K562 (cell line): ENCODE measurements around the gene AIFM1. TPM values are rescaled to one million over a fixed set of nuclear protein-coding genes. Genes with fewer than 3 reads are reported as not detected.

Source experiments
- ATAC-seq: fragments of 200-7000 bp; cut with Tn5 transposase; 3 replicates; pipeline ENCODE4 v1.9.1; 2020; ENCODE audit warnings: moderate library complexity
- Bru-seq: library from RNA; stranded (reverse); fragments of 400-500 nt; gene quantifications from one replicate; lab custom pipeline; 2021; lab: Mats Ljungman, UMichigan
- BruChase-seq, 2 experiments: library from RNA; stranded (reverse); fragments of 400-500 nt; gene quantifications; one replicate each; lab custom pipeline; 2021; lab: Mats Ljungman, UMichigan
- BruUV-seq: library from RNA; stranded (reverse); fragments of 400-500 nt; replicated peaks from 2 replicates; lab custom pipeline; 2021; lab: Mats Ljungman, UMichigan
- CTCF ChIA-PET: fragments of 300-600 bp; formaldehyde crosslinking; extraction: SDS; loops from one replicate; lab custom pipeline; 2021; ENCODE audit warnings: low intra/inter-chr PET ratio; lab: Yijun Ruan, JAX
- POLR2A ChIA-PET: fragments of 300-600, 350-650 bp; sonication (Branson Sonifier 250); formaldehyde crosslinking; extraction: SDS; loops from one replicate; lab custom pipeline; 2021; ENCODE audit warnings: antibody characterized with exemption, inconsistent platforms; lab: Yijun Ruan, JAX
- DNase-seq, 4 experiments: peaks; one replicate each; pipeline versions ENCODE4 v3.0.0 to v3.0.0-alpha.2; 2011 to 2018; ENCODE audit warnings: low spot score in 3 of 4, mixed read lengths in 3 of 4; ENCODE audit errors: extremely low read depth in 1 of 4
- FAIRE-seq: peaks from 2 replicates; lab custom pipeline; 2011; peaks lifted over from hg19 to GRCh38; lab: Jason Lieb, UNC
- H2AFZ ChIP-seq: 2 replicates; pipeline ENCODE4 v1.6.0; 2011; ENCODE audit warnings: low read depth, low read length, control low read depth, inconsistent platforms
- H3K27ac ChIP-seq: fragments of 200-600 bp; 3 replicates; pipeline ENCODE4 v1.8.0; 2011; ENCODE audit warnings: low read depth, mild to moderate bottlenecking, control low read depth, inconsistent platforms, low read length, moderate library complexity, mixed read lengths; ENCODE audit errors: extremely low read depth
- H3K27me3 ChIP-seq, 2 experiments: fragments of 300-600 bp in 1 of 2; 2 replicates in 1 of 2; 3 replicates in 1 of 2; pipeline versions ENCODE4 v1.6.0 to v1.8.0; 2011; ENCODE audit warnings: inconsistent platforms in 2 of 2, low read length in 2 of 2, mild to moderate bottlenecking in 1 of 2, mixed read lengths in 1 of 2, moderate library complexity in 1 of 2; ENCODE audit not compliant: control insufficient read depth in 2 of 2, insufficient read depth in 2 of 2
- H3K36me3 ChIP-seq: fragments of 300-600 bp; 3 replicates; pipeline ENCODE4 v1.8.0; 2011; ENCODE audit warnings: mild to moderate bottlenecking, low read length, inconsistent platforms; ENCODE audit not compliant: control insufficient read depth, insufficient read depth
- H3K4me1 ChIP-seq, 2 experiments: fragments of 200-600 bp in 1 of 2; replicated peaks in 1 of 2; 2 replicates in 1 of 2; 3 replicates in 1 of 2; pipeline versions ENCODE4 v1.5.1 to v1.8.0; 2011; ENCODE audit warnings: inconsistent platforms in 2 of 2, low read length in 2 of 2, mild to moderate bottlenecking in 1 of 2, mixed read lengths in 1 of 2, moderate library complexity in 1 of 2; ENCODE audit not compliant: control insufficient read depth in 2 of 2, insufficient read depth in 2 of 2
- H3K4me2 ChIP-seq: 2 replicates; pipeline ENCODE4 v1.6.1; 2011; ENCODE audit warnings: low read length, control low read depth, inconsistent platforms, mixed read lengths; ENCODE audit not compliant: insufficient read depth
- H3K4me3 ChIP-seq: fragments of 200-600 bp; sonication (generic), shearing (Covaris generic); 2 replicates; pipeline ENCODE4 v1.5.1; 2016; ENCODE audit warnings: control low read depth, inconsistent platforms
- H3K79me2 ChIP-seq: fragments of 200-600 bp; 3 replicates; pipeline ENCODE4 v1.8.0; 2011; ENCODE audit warnings: low read length, inconsistent platforms; ENCODE audit not compliant: control insufficient read depth, insufficient read depth
- H3K9ac ChIP-seq, 2 experiments: 2 replicates each; pipeline versions ENCODE4 v1.6.0 to v1.6.1; 2011; ENCODE audit warnings: low read depth in 2 of 2, low read length in 2 of 2, control low read depth in 1 of 2, inconsistent platforms in 1 of 2, mild to moderate bottlenecking in 1 of 2, mixed read lengths in 1 of 2; ENCODE audit not compliant: insufficient read depth in 1 of 2
- H3K9me1 ChIP-seq: one replicate; pipeline ENCODE4 v1.6.0; 2011; ENCODE audit warnings: inconsistent platforms, mild to moderate bottlenecking, low read length, moderate library complexity; ENCODE audit not compliant: control insufficient read depth, insufficient read depth
- H3K9me3 ChIP-seq: replicated peaks from 2 replicates; pipeline ENCODE4 v1.5.1; 2011; ENCODE audit warnings: low read depth, low read length, inconsistent platforms; ENCODE audit not compliant: control insufficient read depth, insufficient read depth
- H4K20me1 ChIP-seq: replicated peaks from 2 replicates; pipeline ENCODE4 v1.6.1; 2011; ENCODE audit warnings: low read length, inconsistent platforms, mixed read lengths; ENCODE audit not compliant: control insufficient read depth, insufficient read depth
- COPS2 ChIP-seq: fragments of 450-650 bp; conservative IDR thresholded peaks from 2 replicates; pipeline ENCODE4 v1.6.1; 2016; ENCODE audit warnings: mild to moderate bottlenecking, moderate library complexity
- LARP7 ChIP-seq: fragments of 450-650 bp; IDR thresholded peaks from 2 replicates; pipeline ENCODE4 v1.6.1; 2016
- NFE2L1 ChIP-seq: fragments of 450-650 bp; IDR thresholded peaks from 2 replicates; pipeline ENCODE4 v1.6.1; 2016; ENCODE audit warnings: missing genetic modification characterization, low read depth, mild to moderate bottlenecking, missing compliant biosample characterization, moderate library complexity, borderline replicate concordance
- PHF21A ChIP-seq: fragments of 450-650 bp; IDR thresholded peaks from 2 replicates; pipeline ENCODE4 v1.6.1; 2017; ENCODE audit warnings: low read depth, borderline replicate concordance
- RBM14 ChIP-seq: fragments of 200-400 bp; formaldehyde crosslinking; IDR thresholded peaks from 2 replicates; pipeline ENCODE4 v1.6.1; 2018; ENCODE audit warnings: low read depth, mild to moderate bottlenecking, low read length, moderate library complexity, borderline replicate concordance; ENCODE audit not compliant: insufficient read depth
- TAF7 ChIP-seq: fragments of 450-650 bp; IDR thresholded peaks from 2 replicates; pipeline ENCODE4 v1.6.1; 2016; ENCODE audit warnings: missing genetic modification characterization, missing compliant biosample characterization
- TAF9B ChIP-seq: fragments of 450-650 bp; IDR thresholded peaks from 2 replicates; pipeline ENCODE4 v1.6.1; 2018; ENCODE audit warnings: mild to moderate bottlenecking; ENCODE audit not compliant: partially characterized antibody
- TAL1 ChIP-seq: fragments of 450-650 bp; IDR thresholded peaks from 2 replicates; pipeline ENCODE4 v1.6.1; 2016; ENCODE audit warnings: mild to moderate bottlenecking
- ZNF764 ChIP-seq: fragments of 250-450 bp; sonication (Bioruptor Pico); IDR thresholded peaks from 2 replicates; pipeline ENCODE4 v1.4.0; 2020; ENCODE audit warnings: low read depth, mild to moderate bottlenecking, moderate library complexity
- WGBS: fragments of 100-300 bp; shearing (Covaris generic); methylation state at CpG from one replicate; pipeline ENCODE4 v1.1.6; 2016; ENCODE audit warnings: low coverage, mixed read lengths; ENCODE audit not compliant: insufficient coverage; ENCODE audit errors: missing lambda C conversion rate; 5-methylcytosine and 5-hydroxymethylcytosine counted together
- in situ Hi-C: fragments of 300-500 bp; cut with MboI; formaldehyde crosslinking; loops from 4 replicates; pipeline ENCODE4 v1.15.0; 2018; ENCODE audit warnings: inconsistent platforms, mixed read lengths
- intact Hi-C: fragments of 100-400 bp; cut with micrococcal nuclease; formaldehyde crosslinking; loops from 2 replicates; pipeline ENCODE4 v1.14.2; 2022
- long read RNA-seq, 3 experiments: library from polyadenylated mRNA in 2 of 3; library from RNA in 1 of 3; unstranded in 2 of 3; stranded (forward) in 1 of 3; transcript quantifications; one replicate each; pipeline ENCODE4 v2.0.0, GENCODE V29; 2019 to 2022
- polyA minus RNA-seq, 3 experiments: library from RNA; depleted of rRNA, polyadenylated mRNA; stranded (reverse); fragments of >200 nt; gene quantifications; 2 replicates each; pipeline ENCODE4 v1.2.3, GENCODE V29; 2011
- polyA plus RNA-seq, 8 experiments: library from polyadenylated mRNA; depleted of rRNA in 4 of 8; stranded (reverse) in 5 of 8; unstranded in 3 of 8; fragments of >200 nt; fragmentation: Nextera tagmentation in 2 of 8; fragmentation: Illumina TruSeq in 1 of 8; extraction: Ambion mirVana in 2 of 8; extraction: Trizol in 1 of 8; gene quantifications; 2 replicates each; pipeline versions ENCODE4 v1.2.1 to v1.2.3, GENCODE V29; 2011 to 2014; ENCODE audit warnings: inconsistent platforms in 1 of 8, missing spikeins in 1 of 8
- total RNA-seq, 7 experiments: library from RNA; depleted of rRNA in 6 of 7; stranded (reverse); fragments of >200 nt in 6 of 7; fragmentation: Illumina TruSeq in 2 of 7; extraction: Trizol in 2 of 7; gene quantifications; 2 replicates each; pipeline versions ENCODE4 v1.2.1 to v1.2.3, GENCODE V29; 2011 to 2021; ENCODE audit warnings: low replicate concordance in 1 of 7

The AIFM1 gene
- 25.4 and 35.9 TPM in 2 replicates for total RNA-seq (2011; cell fraction: chromatin; rRNA removed; ENCODE audit: low replicate concordance)
- 14.5 and 20.4 TPM in 2 replicates for total RNA-seq (2011; cell fraction: nucleolus; rRNA removed)
- total RNA-seq (2011; cell fraction: nucleoplasm; rRNA removed): 21.5 and 24.0 TPM in 2 replicates
- total RNA-seq (2014; rRNA removed) (59.9 and 65.0 TPM in 2 replicates), total RNA-seq (2014; rRNA removed; fragmentation: Illumina TruSeq; extraction: Trizol) (101 and 107 TPM in 2 replicates), total RNA-seq (2015; rRNA removed; fragmentation: Illumina TruSeq; extraction: Trizol) (79.9 and 91.4 TPM in 2 replicates), total RNA-seq (2021) (80.7 and 85.2 TPM in 2 replicates), polyA plus RNA-seq (2011; rRNA removed) (85.6 and 111 TPM in 2 replicates), polyA plus RNA-seq (2014; fragmentation: Illumina TruSeq; extraction: Trizol) (99.0 and 117 TPM in 2 replicates), polyA plus RNA-seq (2014; fragmentation: Nextera tagmentation; extraction: Ambion mirVana) (10 to 100 TPM; 51.0 to 62.0 TPM), polyA plus RNA-seq (2014; rRNA removed) (91.2 and 93.7 TPM in 2 replicates), polyA minus RNA-seq (2011; rRNA and poly(A)+ RNA removed) (93.8 and 106 TPM in 2 replicates), Bru-seq, nascent RNA (percentile 79 among the genes with signal in this experiment), BruChase-seq, experiment 1, labeled RNA remaining after a 2-hour chase (percentile 81 among the genes with signal in this experiment), BruChase-seq, experiment 2, labeled RNA remaining after a 6-hour chase (percentile 84 among the genes with signal in this experiment)
- 55.0 and 81.8 TPM in 2 replicates for polyA plus RNA-seq (2011; cell fraction: cytosol; rRNA removed)
- polyA plus RNA-seq (2011; cell fraction: nucleus; rRNA removed): 40.3 and 74.3 TPM in 2 replicates
- 89.5 and 101 TPM in 2 replicates for polyA plus RNA-seq (2012)
- 27.8 and 34.7 TPM in 2 replicates for polyA minus RNA-seq (2011; cell fraction: cytosol; rRNA and poly(A)+ RNA removed)
- polyA minus RNA-seq (2011; cell fraction: nucleus; rRNA and poly(A)+ RNA removed): 10.8 and 24.0 TPM in 2 replicates
- long read RNA-seq, experiment 1, transcript AIFM1-201 (16 exons, 2,260 nt): major isoform, 309 of 394 reads
- long read RNA-seq, experiment 1, partial matches to known transcripts: 68 of 394 reads
- long read RNA-seq, experiment 1, other reads (novel, unspliced or antisense): 16 of 394 reads
- long read RNA-seq, experiment 2, transcript AIFM1-201 (16 exons, 2,260 nt): major isoform, 46 of 95 reads
- long read RNA-seq, experiment 2, partial matches to known transcripts: 14 of 95 reads
- long read RNA-seq, experiment 2, other reads (novel, unspliced or antisense): 35 of 95 reads
- long read RNA-seq, experiment 3, transcript AIFM1-201 (16 exons, 2,260 nt): major isoform, 97 of 126 reads
- long read RNA-seq, experiment 3, partial matches to known transcripts: 17 of 126 reads
- long read RNA-seq, experiment 3, other reads (novel, unspliced or antisense): 12 of 126 reads

DNA sequence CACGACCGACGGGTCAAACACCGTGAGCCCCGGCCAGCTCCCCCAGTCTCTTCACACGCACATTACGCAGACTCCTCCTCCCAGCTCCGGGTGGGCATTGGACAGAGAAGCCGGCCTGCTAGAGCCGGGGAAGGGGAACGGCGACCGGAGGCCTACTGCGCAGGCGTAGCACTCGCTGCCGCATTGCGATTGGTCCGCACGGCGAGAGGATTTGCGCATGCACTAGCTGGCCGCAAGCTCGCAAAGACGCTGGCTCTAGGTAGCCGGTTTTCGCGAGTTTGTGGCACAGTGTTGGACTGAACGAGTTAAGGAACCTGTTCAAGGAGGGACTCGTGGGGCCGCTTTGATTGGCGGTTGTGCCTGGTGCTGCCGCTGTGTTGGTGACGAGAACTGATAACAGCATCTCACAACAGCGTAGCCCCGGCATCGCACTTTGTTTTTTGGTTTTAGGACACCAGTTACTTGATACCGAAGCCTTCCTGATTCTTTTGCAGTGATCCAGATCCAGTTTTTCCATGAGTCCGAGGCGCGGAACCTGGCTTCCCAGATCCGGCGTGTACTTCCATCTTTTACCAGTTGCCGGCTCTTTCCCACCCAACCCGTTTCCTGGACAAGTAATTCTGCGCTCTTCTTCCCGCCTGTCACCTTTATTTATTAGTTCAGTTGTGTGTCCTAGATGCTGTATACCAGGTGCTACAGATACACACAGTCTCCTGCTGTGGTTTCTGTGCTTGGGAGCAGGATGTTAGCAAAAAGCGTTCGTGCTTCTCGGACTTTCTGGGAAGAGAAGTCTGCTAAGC, at the start of gene AIFM1:
TSS of gene AIFM1 (minus strand) at position 139 of the 800 bp plus-strand sequence. CDS start 185 bp downstream, outside the sequence.
- ChIA-PET CTCF (no interaction called here), POLR2A (interaction anchor here (0.6 to 2.9 kb wide), 9 partner anchors 8 to 91 kb away, joined by 3 to 12 read pairs (median 4); no protein-coding TSS in a partner anchor)
- intact Hi-C loops: loop anchor here (1.0 to 5.0 kb wide), 3 partner anchors 7 to 54 kb away; partner anchors contain the start of gene ELF4
- Histone ChIP-seq H2AFZ (peak within 1 kb of the TSS; percentile 97), H3K27ac (peak within 1 kb of the TSS; percentile 98), H3K9me3 (no peaks in the 10 kb centered on the region), H3K4me3 (peak within 1 kb of the TSS; percentile 68), H3K4me1 (peaks cover 8 to 23% of the 10 kb centered on the region in 2 experiments; a peak in 3 of 5 replicates), H3K36me3 (peaks cover 16% of the 10 kb centered on the region; the same call in 2 of the 3 replicates), H3K9me1 (no peaks in the 10 kb centered on the region), H3K27me3 (no peaks in the 10 kb centered on the region), H3K79me2 (peaks cover 46% of the 10 kb centered on the region), H3K9ac (peak within 1 kb of the TSS; percentile 92 to 99), H4K20me1 (no peaks in the 10 kb centered on the region), H3K4me2 (peak within 1 kb of the TSS; percentile 96)
- ATAC-seq (peak; percentile 92), FAIRE-seq (peak; percentile 99), DNase-seq (peak; percentile 91 to 96 (median 93))
- WGBS: under 1% methylated on average over 43 of the region's 50 CpGs
- in situ Hi-C loops: no loop called here
- BruUV-seq: TSS peak; percentile 82
- TF ChIP-seq PHF21A: 0 out of 2 replicates have a peak, but pooled peaks have one; percentile 22
- TF ChIP-seq NFE2L1 (tag): no peak
- no peak for TF ChIP-seq COPS2
- TF ChIP-seq RBM14: 0 out of 2 replicates have a peak, but pooled peaks have one; percentile 46
- 0 out of 2 replicates have a peak, but pooled peaks have one; percentile 33 for TF ChIP-seq TAF7 (tag)
- TF ChIP-seq LARP7: no peak; the same call in 1 of the 2 replicates
- TF ChIP-seq TAL1: peak; percentile 22; the same call in 1 of the 2 replicates
- TF ChIP-seq TAF9B: peak; percentile 69
- no peak for TF ChIP-seq ZNF764 (CRISPR knock-in tag)
